ENCODE data around the gene ITGA8.

ITGA8 gene

GRCh38 chr10:15681076-15681475, 38.6 kb downstream of the ITGA8 start:
- Histone ChIP-seq H3K36me3 (ENCODE audit: control insufficient read depth, insufficient read depth, low read length) (no peaks in the 10 kb centered on the region), H3K4me1 (ENCODE audit: control insufficient read depth, insufficient read depth, low read length) (no peaks in the 10 kb centered on the region), H3K9me3 (ENCODE audit: control insufficient read depth, insufficient read depth, low read depth, low read length) (no peaks in the 10 kb centered on the region), H3K27me3 (ENCODE audit: control insufficient read depth, insufficient read depth, low read length) (no peaks in the 10 kb centered on the region), H3K27ac (ENCODE audit: low read depth, low read length) (no peak overlapping the region), H3K4me3 (ENCODE audit: low read depth, low read length) (no peak overlapping the region), H3K9ac (ENCODE audit: low read length) (no peak overlapping the region)

GRCh38 chr10:15678851-15679250, 40.9 kb downstream of the ITGA8 start:
- Histone ChIP-seq H3K27ac (ENCODE audit: low read depth, low read length) (no peak overlapping the region), H3K4me3 (ENCODE audit: low read depth, low read length) (no peak overlapping the region), H3K9me3 (ENCODE audit: control insufficient read depth, insufficient read depth, low read depth, low read length) (no peaks in the 10 kb centered on the region), H3K4me1 (ENCODE audit: control insufficient read depth, insufficient read depth, low read length) (no peaks in the 10 kb centered on the region), H3K36me3 (ENCODE audit: control insufficient read depth, insufficient read depth, low read length) (no peaks in the 10 kb centered on the region), H3K9ac (ENCODE audit: low read length) (no peak overlapping the region), H3K27me3 (ENCODE audit: control insufficient read depth, insufficient read depth, low read length) (no peaks in the 10 kb centered on the region)

- H3K27ac ChIP-seq (ENCODE audit: low read depth, low read length), result no peak overlapping the region
- no peaks in the 10 kb centered on the region for H3K27me3 ChIP-seq (ENCODE audit: control insufficient read depth, insufficient read depth, low read length)
- no peaks in the 10 kb centered on the region for H3K4me1 ChIP-seq (ENCODE audit: control insufficient read depth, insufficient read depth, low read length)
Measured at GRCh38 chr10:15672469-15672868, 47.3 kb downstream of the ITGA8 start.

GRCh38 chr10:15670880-15671279, 48.8 kb downstream of the ITGA8 start:
- Histone ChIP-seq H3K27me3 (ENCODE audit: control insufficient read depth, insufficient read depth, low read length) (no peaks in the 10 kb centered on the region), H3K27ac (ENCODE audit: low read depth, low read length) (no peak overlapping the region), H3K9me3 (ENCODE audit: control insufficient read depth, insufficient read depth, low read depth, low read length) (no peaks in the 10 kb centered on the region), H3K36me3 (ENCODE audit: control insufficient read depth, insufficient read depth, low read length) (no peaks in the 10 kb centered on the region), H3K9ac (ENCODE audit: low read length) (no peak overlapping the region), H3K4me3 (ENCODE audit: low read depth, low read length) (no peak overlapping the region), H3K4me1 (ENCODE audit: control insufficient read depth, insufficient read depth, low read length) (no peaks in the 10 kb centered on the region)

More at GRCh38 chr10:15672469-15672868, 47.3 kb downstream of the ITGA8 start:
- Histone ChIP-seq H3K9ac (ENCODE audit: low read length) (no peak overlapping the region), H3K36me3 (ENCODE audit: control insufficient read depth, insufficient read depth, low read length) (no peaks in the 10 kb centered on the region), H3K4me3 (ENCODE audit: low read depth, low read length) (no peak overlapping the region), H3K9me3 (ENCODE audit: control insufficient read depth, insufficient read depth, low read depth, low read length) (no peaks in the 10 kb centered on the region)

GRCh38 chr10:15661574-15661973, 58.1 kb downstream of the ITGA8 start:
- Histone ChIP-seq H3K9me3 (ENCODE audit: control insufficient read depth, insufficient read depth, low read depth, low read length) (no peaks in the 10 kb centered on the region; the same call in 1 of the 2 replicates), H3K27ac (ENCODE audit: low read depth, low read length) (no peak overlapping the region), H3K4me1 (ENCODE audit: control insufficient read depth, insufficient read depth, low read length) (no peaks in the 10 kb centered on the region)

GRCh38 chr10:15660990-15661389, 58.7 kb downstream of the ITGA8 start:
- Histone ChIP-seq H3K27me3 (ENCODE audit: control insufficient read depth, insufficient read depth, low read length) (no peaks in the 10 kb centered on the region), H3K4me3 (ENCODE audit: low read depth, low read length) (no peak overlapping the region), H3K4me1 (ENCODE audit: control insufficient read depth, insufficient read depth, low read length) (no peaks in the 10 kb centered on the region), H3K27ac (ENCODE audit: low read depth, low read length) (no peak overlapping the region), H3K36me3 (ENCODE audit: control insufficient read depth, insufficient read depth, low read length) (no peaks in the 10 kb centered on the region), H3K9ac (ENCODE audit: low read length) (no peak overlapping the region), H3K9me3 (ENCODE audit: control insufficient read depth, insufficient read depth, low read depth, low read length) (no peaks in the 10 kb centered on the region; the same call in 1 of the 2 replicates)

More at GRCh38 chr10:15661574-15661973, 58.1 kb downstream of the ITGA8 start:
- Histone ChIP-seq H3K27me3 (ENCODE audit: control insufficient read depth, insufficient read depth, low read length) (no peaks in the 10 kb centered on the region), H3K36me3 (ENCODE audit: control insufficient read depth, insufficient read depth, low read length) (no peaks in the 10 kb centered on the region), H3K9ac (ENCODE audit: low read length) (no peak overlapping the region), H3K4me3 (ENCODE audit: low read depth, low read length) (no peak overlapping the region)

GRCh38 chr10:15658069-15658702, 61.5 kb downstream of the ITGA8 start:
- Histone ChIP-seq H3K36me3 (ENCODE audit: control insufficient read depth, insufficient read depth, low read length) (no peaks in the 10 kb centered on the region), H3K4me3 (ENCODE audit: low read depth, low read length) (no peak overlapping the region), H3K9ac (ENCODE audit: low read length) (no peak overlapping the region), H3K27me3 (ENCODE audit: control insufficient read depth, insufficient read depth, low read length) (no peaks in the 10 kb centered on the region), H3K4me1 (ENCODE audit: control insufficient read depth, insufficient read depth, low read length) (no peaks in the 10 kb centered on the region), H3K27ac (ENCODE audit: low read depth, low read length) (no peak overlapping the region), H3K9me3 (ENCODE audit: control insufficient read depth, insufficient read depth, low read depth, low read length) (no peaks in the 10 kb centered on the region; the same call in 1 of the 2 replicates)

GRCh38 chr10:15652757-15653156, 67.0 kb downstream of the ITGA8 start:
- no peaks in the 10 kb centered on the region for H3K9me3 ChIP-seq (ENCODE audit: control insufficient read depth, insufficient read depth, low read depth, low read length)
- H3K4me3 ChIP-seq (ENCODE audit: low read depth, low read length), result no peak overlapping the region
- no peaks in the 10 kb centered on the region for H3K36me3 ChIP-seq (ENCODE audit: control insufficient read depth, insufficient read depth, low read length)
- H3K4me1 ChIP-seq (ENCODE audit: control insufficient read depth, insufficient read depth, low read length), result no peaks in the 10 kb centered on the region
- no peaks in the 10 kb centered on the region for H3K27me3 ChIP-seq (ENCODE audit: control insufficient read depth, insufficient read depth, low read length)
- no peak overlapping the region for H3K9ac ChIP-seq (ENCODE audit: low read length)
- no peak overlapping the region for H3K27ac ChIP-seq (ENCODE audit: low read depth, low read length)

- no peaks in the 10 kb centered on the region for H3K36me3 ChIP-seq (ENCODE audit: control insufficient read depth, insufficient read depth, low read length)
- H3K27ac ChIP-seq (ENCODE audit: low read depth, low read length), result no peak overlapping the region
- no peaks in the 10 kb centered on the region for H3K4me1 ChIP-seq (ENCODE audit: control insufficient read depth, insufficient read depth, low read length)
- no peaks in the 10 kb centered on the region for H3K9me3 ChIP-seq (ENCODE audit: control insufficient read depth, insufficient read depth, low read depth, low read length)
- H3K27me3 ChIP-seq (ENCODE audit: control insufficient read depth, insufficient read depth, low read length), result no peaks in the 10 kb centered on the region
- no peak overlapping the region for H3K4me3 ChIP-seq (ENCODE audit: low read depth, low read length)
- no peak overlapping the region for H3K9ac ChIP-seq (ENCODE audit: low read length)
Measured at GRCh38 chr10:15652117-15652516, 67.6 kb downstream of the ITGA8 start.

- Histone ChIP-seq H3K4me1 (ENCODE audit: control insufficient read depth, insufficient read depth, low read length) (no peaks in the 10 kb centered on the region), H3K36me3 (ENCODE audit: control insufficient read depth, insufficient read depth, low read length) (no peaks in the 10 kb centered on the region), H3K27me3 (ENCODE audit: control insufficient read depth, insufficient read depth, low read length) (no peaks in the 10 kb centered on the region), H3K4me3 (ENCODE audit: low read depth, low read length) (no peak overlapping the region), H3K9me3 (ENCODE audit: control insufficient read depth, insufficient read depth, low read depth, low read length) (no peaks in the 10 kb centered on the region), H3K27ac (ENCODE audit: low read depth, low read length) (no peak overlapping the region), H3K9ac (ENCODE audit: low read length) (no peak overlapping the region)
Measured at GRCh38 chr10:15651175-15651574, 68.5 kb downstream of the ITGA8 start.

GRCh38 chr10:15642095-15642494, 77.6 kb downstream of the ITGA8 start:
- no peak overlapping the region for H3K27ac ChIP-seq (ENCODE audit: low read depth, low read length)
- no peak overlapping the region for H3K9ac ChIP-seq (ENCODE audit: low read length)
- H3K4me3 ChIP-seq (ENCODE audit: low read depth, low read length), result no peak overlapping the region
- no peaks in the 10 kb centered on the region for H3K27me3 ChIP-seq (ENCODE audit: control insufficient read depth, insufficient read depth, low read length)
- no peaks in the 10 kb centered on the region for H3K9me3 ChIP-seq (ENCODE audit: control insufficient read depth, insufficient read depth, low read depth, low read length)
- H3K36me3 ChIP-seq (ENCODE audit: control insufficient read depth, insufficient read depth, low read length), result no peaks in the 10 kb centered on the region
- H3K4me1 ChIP-seq (ENCODE audit: control insufficient read depth, insufficient read depth, low read length), result no peaks in the 10 kb centered on the region
